ENCODE data around the gene OTOGL.

OTOGL gene

GRCh38 chr12:80166751-80167150 is 67.4 kb downstream of the OTOGL start:
- no peak for TF ChIP-seq CTCF (IDR thresholded peaks at IDR 0.05; ENCODE audit: low read depth, low read length, missing control alignments)
- no peak for DNase-seq (ENCODE audit: extremely low read depth, low read depth)
- H3K4me3 ChIP-seq (replicated peaks; ENCODE audit: low read depth, low read length): no peak overlapping the region

GRCh38 chr12:80168936-80169335 is 69.6 kb downstream of the OTOGL start:
- no peak overlapping the region for H3K4me3 ChIP-seq (replicated peaks; ENCODE audit: low read depth, low read length)
- no peak for TF ChIP-seq CTCF (IDR thresholded peaks at IDR 0.05; ENCODE audit: low read depth, low read length, missing control alignments)
- no peak for DNase-seq (ENCODE audit: extremely low read depth, low read depth)

- TF ChIP-seq CTCF (IDR thresholded peaks at IDR 0.05; ENCODE audit: low read depth, low read length, missing control alignments): no peak
- H3K4me3 ChIP-seq (replicated peaks; ENCODE audit: low read depth, low read length): no peak overlapping the region
- no peak for DNase-seq (ENCODE audit: extremely low read depth, low read depth)
Measured at GRCh38 chr12:80170915-80171314, 71.6 kb downstream of the OTOGL start.

- no peak for DNase-seq (ENCODE audit: extremely low read depth, low read depth)
- H3K4me3 ChIP-seq (replicated peaks; ENCODE audit: low read depth, low read length): no peak overlapping the region
- no peak for TF ChIP-seq CTCF (IDR thresholded peaks at IDR 0.05; ENCODE audit: low read depth, low read length, missing control alignments)
Measured at GRCh38 chr12:80173083-80173864, 73.9 kb downstream of the OTOGL start.

- DNase-seq (ENCODE audit: extremely low read depth, low read depth): no peak
- no peak for TF ChIP-seq CTCF (IDR thresholded peaks at IDR 0.05; ENCODE audit: low read depth, low read length, missing control alignments)
- no peak overlapping the region for H3K4me3 ChIP-seq (replicated peaks; ENCODE audit: low read depth, low read length)
Measured at GRCh38 chr12:80175307-80175930, 76.1 kb downstream of the OTOGL start.

- no peak for DNase-seq (ENCODE audit: extremely low read depth, low read depth)
- H3K4me3 ChIP-seq (replicated peaks; ENCODE audit: low read depth, low read length): no peak overlapping the region
- no peak for TF ChIP-seq CTCF (IDR thresholded peaks at IDR 0.05; ENCODE audit: low read depth, low read length, missing control alignments)
Measured at GRCh38 chr12:80176706-80177105, 77.4 kb downstream of the OTOGL start.
